Bone marrow (tissue), 2 donors: ENCODE measurements around the gene BNC1.
"Not testable (repeated sequence)": the region's sequence is repeated elsewhere in the genome, so short reads cannot be mapped to it uniquely, and the experiment has no call there.

Source experiments
- DNase-seq, 2 donors: peaks; one replicate each; lab custom pipeline; 2025; lab: John Stamatoyannopoulos, UW

The BNC1 gene

DNA sequence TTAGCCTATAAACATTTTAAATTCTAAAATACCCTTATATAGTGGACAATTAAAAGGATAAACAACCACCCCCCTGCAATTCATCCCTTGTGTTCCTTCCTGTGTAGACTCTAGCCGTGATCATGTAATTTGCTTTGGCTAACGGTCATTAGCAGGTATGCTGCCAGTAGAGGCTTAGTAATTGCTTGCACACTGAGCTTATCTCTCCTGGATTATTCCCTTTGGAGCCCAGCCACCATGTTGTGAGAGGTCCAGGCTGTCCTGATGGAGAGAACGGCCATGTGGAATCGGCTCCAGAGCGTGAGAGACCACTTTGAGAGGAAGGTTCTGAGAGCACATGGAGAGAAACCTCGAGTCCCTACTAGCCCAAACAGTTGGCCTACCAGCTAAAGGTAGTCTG is 11.0 kb upstream of the BNC1 start:
- no peak for DNase-seq

- DNase-seq: no peak
These were observed 8.7 kb upstream of the BNC1 start for GRCh38 chr15:83293201-83293600.

GRCh38 chr15:83292317-83292716 is 7.9 kb upstream of the BNC1 start:
- no peak for DNase-seq

DNA sequence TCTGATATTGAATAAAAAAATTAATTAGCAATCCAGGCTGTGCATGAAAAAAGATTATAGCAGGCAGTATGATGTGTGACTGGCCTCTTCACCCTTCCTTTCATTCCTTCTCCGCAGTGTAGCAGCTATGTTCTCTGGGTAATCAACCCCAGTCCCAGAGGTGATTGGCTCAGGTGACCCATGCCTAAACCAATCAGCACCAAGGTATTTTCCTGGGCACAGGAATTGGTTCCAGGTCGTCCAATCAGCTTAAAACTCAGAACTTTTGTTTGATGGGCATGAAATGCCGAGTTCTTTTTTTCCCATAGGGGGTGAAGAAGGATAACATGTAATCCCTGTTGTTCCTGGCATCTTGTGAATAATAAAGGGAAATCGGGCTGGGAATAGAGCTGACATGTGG is 5.8 kb upstream of the BNC1 start:
- no peak for DNase-seq

DNA sequence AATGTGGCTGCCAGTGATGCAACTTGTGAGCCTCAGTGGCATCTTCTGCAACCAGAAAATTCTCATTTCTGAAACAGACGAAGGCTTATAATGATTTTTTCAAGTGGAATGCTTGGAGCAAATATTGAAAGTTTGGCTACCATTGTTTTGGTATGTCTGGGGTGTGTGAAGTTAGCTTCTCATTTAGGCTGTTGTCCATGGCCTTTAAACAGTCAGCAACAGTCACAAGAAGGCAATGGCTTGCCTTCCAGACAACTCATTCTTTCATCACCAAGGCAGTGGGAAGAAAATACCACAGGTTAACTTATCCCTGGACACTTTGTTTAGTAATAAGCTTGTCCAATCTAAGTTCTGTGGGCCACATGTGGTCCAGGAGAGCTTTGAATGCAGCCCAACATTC is 4.7 kb upstream of the BNC1 start:
- DNase-seq: no peak

- DNase-seq: no peak
These were observed 3.9 kb upstream of the BNC1 start for GRCh38 chr15:83288381-83288801.

DNA sequence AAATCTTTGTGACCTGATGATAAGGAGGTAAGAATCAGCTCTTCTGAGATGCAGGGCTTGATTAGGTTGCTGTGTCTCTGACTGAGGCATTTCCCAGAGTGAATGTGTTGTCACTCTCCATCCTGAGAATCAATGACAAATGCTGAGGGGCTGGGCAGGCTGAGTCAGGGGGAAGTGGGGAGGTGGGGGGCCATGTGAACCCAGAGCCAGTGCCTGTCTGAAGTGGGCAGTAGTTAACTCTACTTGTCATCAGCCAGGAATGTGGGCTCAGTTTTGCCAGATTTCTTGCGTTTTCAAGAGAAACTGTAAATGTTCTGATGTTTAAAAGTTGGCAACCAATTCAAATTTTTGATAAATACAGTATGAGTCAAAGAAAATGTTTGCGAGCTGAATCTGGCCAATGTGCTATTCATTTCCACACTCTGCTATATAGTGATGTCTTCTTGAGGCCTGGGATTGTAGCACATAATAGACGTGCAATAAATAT is 3.1 kb upstream of the BNC1 start:
- no peak for DNase-seq

DNA sequence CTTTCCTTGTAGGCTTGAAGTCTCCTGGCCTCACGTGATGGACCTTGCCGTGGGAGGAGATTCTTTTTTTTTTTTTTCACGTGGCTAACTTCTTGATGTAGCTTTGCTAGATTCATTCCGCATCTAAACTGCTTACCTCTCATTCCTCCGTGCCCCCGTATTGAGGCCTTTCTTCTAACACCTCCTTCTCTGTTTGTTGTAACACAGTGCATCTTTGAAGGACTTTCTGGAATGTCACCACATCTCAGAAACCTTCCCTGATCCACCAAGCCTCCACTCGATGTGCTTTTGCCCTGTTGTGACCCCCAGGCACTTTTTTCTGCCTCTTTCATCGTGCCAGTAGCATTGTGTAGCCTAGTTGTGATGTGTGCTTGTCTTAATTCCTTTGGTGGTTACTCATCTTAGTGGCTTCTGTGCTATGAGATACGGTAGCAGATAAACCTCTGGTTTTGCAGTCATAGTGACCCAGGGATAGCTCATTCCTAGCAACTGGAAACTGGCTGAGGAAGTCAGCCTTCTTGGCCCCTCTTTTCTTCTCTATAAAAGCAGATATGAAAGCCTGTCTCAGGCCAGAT is 1.6 kb upstream of the BNC1 start:
- DNase-seq: no peak

- no peak for DNase-seq
These were observed 967 bp upstream of the BNC1 start for GRCh38 chr15:83285284-83285978.

DNA sequence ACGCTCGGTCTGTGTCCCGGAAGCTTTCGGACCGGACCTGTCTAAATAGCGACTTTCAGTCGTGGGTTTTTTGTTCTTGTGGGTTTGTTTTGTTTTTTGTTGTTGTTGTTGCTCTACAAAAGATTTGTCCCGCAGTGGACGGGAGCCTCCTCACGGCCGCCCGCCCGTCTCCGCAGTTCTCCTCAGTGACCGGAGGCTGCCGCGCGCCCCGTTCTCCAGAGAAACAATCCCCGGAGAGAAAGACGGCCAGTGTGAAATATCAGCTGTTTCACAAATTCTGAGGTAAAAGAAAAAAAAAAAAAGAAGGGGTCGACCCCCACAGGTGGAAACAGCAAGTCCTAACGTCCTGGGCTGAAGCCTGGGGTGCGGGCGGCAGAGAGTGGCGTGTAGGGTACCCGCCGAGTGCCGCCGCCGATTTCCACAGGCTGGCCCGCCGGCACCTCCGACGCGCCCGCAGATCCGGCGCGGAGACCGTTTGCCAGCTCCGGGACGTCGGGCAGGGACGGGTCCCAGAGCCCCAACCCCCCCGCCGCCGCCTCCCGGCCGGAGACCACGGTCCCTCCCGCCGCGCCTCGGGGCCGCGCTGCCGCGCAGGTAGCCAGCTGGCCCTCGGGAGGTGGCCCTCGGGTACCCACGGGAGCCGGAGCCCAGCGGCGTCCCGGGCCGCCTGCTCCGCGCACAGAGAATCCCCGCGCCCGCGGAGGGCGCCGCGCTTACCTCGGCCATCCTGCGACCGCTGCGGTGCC is 478 bp downstream of the BNC1 start:
- DNase-seq: no peak

GRCh38 chr15:83283138-83283812 is 1.2 kb downstream of the BNC1 start:
- DNase-seq: no peak

DNA sequence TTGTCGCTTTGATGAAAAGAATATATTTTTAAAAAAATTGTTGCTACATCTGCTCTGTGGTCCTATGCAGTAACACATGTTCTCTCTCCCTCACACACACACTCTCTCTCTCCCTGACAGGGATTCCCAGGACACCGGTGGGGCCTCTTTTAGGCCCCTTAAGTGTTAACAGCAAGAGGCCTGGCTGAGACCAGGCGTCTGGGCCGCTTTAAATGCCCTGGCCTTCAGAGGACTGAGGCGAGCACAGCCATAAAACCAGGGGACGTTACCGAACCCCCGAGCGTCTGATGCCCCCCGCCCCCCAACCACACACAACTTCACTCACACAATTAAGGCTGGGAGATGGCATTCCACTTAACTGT is 1.7 kb downstream of the BNC1 start:
- no peak for DNase-seq

DNA sequence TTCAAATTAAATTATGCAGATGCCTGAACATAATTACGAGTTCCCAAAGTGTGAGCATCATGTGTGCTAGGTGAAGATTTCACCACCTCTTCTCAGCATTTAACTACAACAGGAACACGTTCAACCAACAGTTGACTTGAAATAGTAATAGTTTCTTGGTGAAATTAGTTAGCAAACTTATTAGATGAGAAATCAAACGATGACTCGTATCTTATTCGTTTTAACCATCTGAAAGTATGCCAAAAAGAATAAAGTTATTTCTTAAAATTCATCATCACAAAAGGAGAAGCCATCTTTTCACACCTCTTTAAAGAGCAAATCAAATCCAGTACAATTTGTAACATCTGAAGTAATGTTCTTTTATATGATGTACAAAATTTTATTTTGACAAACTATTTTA is 2.3 kb downstream of the BNC1 start:
- DNase-seq: no peak

DNA sequence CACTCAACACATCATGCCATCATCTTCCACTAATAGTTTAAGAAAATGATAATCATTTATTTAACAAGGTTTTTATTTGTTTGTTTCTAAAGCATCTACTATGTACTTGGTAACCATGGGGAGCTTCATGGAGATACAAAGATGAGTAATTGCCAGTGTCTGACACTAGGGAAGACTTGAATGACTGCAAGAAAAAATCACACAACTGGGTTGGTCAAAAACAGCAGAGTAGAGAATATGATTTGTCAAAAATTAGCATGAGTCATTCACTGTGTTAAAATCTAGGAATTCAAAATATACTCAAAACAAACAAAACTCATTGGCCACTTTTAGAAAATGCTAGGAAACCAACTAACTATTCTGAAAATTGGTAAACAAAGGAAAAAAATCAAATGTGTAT is 6.3 kb downstream of the BNC1 start:
- DNase-seq: no peak

DNA sequence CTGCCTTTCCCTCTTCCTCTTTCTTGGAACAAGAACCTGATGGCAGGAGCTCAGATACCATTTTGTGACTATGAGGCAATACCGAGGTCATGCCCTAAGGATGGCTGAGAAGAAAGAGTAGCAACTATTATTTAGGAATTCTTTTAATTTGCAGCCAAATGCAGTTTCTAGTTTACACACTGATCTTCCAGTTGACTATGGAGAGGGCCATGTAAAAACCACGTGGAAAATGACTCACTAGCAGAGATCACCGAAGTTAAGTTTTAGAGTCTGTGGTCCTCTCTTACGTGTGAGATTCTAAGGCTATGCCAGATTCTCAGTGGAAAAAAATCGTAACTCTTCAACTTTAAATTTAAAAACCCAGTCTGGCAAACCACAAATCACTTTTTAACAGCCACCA is 7.8 kb downstream of the BNC1 start:
- no peak for DNase-seq

DNA sequence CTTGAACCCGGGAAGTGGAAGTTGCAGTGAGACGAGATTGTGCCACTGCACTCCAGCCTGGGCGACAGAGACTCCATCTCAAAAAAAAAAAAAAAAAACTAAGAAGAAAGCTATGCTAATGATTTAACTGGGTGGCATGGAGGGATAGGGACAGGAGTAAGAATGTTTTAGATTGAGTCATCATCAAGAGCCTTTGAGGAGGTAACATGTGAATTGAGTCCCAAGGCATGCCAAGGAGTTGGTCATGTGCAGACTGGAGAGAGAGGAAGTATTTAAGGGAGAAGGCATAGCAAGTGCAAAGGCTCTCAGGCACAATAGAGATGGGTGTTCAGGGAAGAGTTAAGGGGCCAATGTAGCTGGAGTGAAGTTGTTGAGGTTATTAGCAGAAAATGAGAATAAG is 9.1 kb downstream of the BNC1 start:
- no peak for DNase-seq

DNA sequence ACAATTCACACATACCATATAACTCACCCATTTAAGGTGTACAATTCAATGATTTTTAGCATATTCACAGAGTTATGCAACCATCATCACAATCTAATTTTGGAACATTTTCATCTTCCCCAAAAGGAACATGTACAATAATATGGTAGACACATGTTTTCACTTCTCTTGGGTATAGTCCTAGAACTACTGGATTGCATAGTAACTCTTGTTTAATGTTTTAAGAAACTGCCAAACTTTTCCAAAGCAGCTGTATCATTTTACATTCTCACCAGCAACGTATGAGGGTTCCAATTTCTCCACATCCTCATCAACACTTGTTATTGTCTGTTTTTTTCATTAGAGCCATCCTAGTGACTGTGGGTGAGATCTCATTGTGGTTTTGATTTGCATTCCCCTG is 14.3 kb downstream of the BNC1 start:
- no peak for DNase-seq

DNA sequence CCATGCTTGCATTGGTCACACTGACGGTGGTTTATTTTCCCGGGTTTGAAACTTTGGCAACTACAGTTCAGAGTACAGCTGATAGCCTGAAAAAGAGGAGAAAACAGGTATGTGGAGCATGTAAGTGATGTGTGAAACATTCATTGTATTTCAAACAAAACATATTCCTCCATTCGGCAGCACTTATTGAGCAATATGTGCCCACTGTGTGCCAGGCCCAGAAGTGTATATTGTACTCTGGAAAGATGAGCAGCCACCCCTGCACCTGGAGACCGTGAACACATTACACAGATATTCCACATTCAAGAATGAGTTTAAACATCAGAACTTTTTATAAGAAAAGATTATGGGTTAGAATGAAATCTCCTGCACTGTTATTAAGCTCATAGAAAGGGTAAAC is 16.3 kb downstream of the BNC1 start:
- no peak for DNase-seq

DNA sequence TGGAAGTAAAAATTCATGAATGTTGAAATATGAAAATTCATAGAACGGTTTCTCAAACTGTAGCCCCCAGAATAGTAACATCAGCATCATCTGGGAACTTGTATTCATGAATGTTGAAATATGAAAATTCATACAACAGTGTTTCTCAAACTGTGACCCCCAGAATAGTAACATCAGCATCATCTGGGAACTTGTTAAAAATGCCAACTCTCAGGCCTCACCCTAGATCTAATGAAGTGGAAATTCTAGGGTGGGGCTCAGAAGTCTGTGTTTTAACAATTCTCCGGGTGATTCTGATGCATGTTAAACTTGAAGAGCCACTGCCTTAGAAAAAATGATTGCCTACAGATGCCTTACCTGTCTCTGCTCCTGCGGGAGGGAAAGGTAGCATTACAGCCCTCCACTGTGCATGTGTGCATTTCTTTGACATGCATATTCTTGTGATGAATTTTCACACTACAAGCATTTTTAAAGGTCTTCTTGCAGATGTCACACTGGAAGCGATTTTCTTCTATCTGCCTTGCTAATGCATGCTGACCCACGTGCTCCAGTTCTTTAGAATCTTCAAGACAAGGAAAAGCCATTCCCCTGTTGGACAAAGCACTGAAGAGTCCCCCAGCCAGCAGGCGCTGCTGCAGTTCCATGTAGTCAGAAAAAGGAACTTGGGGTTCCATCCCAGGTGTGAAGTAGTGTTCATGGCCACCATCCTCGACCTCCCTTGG is 21.7 kb downstream of the BNC1 start:
- DNase-seq: no peak

DNA sequence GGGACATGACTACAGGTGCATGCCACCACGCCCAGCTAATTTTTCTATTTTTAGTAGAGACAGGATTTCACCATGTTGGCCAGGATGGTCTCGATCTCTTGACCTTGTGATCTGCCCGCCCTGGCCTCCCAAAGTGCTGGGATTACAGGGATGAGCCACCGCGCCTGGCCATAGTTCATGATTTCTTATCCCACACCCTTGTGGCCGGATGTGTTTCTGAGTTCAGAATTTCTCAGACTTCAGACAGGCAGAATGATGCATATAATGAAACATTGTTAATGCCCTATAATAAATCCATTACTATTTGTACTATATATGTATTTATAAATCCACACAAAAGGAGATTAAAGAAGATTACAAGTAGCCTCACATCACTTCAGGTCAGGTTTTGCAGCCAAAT is 22.3 kb downstream of the BNC1 start:
- DNase-seq: not testable (repeated sequence)

DNA sequence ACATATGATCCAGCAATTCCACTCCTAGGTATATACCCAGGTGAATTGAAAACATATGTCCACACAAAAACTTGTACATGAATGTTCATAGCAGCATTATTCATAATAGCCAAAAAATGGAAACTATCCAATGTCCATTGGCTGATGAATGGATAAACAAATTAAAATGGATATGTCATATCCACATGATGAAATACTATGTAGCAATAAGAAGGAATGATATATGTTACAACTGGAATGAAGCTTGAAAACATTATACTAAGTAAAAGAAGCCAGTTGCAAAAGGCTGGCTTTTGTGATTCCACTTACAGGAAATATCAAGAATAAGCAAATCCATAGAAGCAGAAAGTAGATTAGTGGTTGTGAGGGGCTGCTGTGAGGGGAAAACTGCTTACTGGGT is 33.7 kb downstream of the BNC1 start:
- no peak for DNase-seq

DNA sequence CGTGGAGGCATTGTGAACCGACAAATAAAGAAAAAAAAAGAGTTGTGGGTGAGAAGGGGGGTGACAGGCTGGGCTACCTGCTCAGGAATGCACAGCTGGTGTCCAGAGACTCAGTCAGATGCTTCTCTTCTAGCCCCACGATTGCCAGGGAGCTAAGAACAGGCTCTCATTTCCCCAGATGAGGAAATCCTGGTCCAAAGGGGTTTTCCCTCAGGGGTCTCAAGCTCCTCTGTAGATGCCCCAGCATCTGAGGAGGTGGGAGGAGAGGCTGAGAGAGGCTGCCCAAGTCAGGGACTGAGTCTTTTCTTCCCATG is 35.5 kb downstream of the BNC1 start:
- DNase-seq: no peak
